GM19372 (cell line): ENCODE data around the gene SPATC1L.
A peak's percentile ranks its signal among the peaks of the same experiment; 100 is the strongest.
"Not testable (repeated sequence)": the region's sequence is repeated elsewhere in the genome, so short reads cannot be mapped to it uniquely, and the experiment has no call there.

Experiments used
- ATAC-seq: cut with Tn5 transposase; IDR thresholded peaks from one replicate; pipeline ENCODE4 v1.9.1; 2021; ENCODE audit warnings: mild to moderate bottlenecking, low read depth, moderate library complexity; ENCODE audit not compliant: unreplicated experiment

SPATC1L gene

GRCh38 chr21:46183910-46184624 lies at the start of gene SPATC1L:
Gene SPATC1L (minus strand): TSS chr21:46184459. CDS start chr21:46182816, 1,643 bp downstream.
- no peak for ATAC-seq

- no peak for ATAC-seq
Observed at GRCh38 chr21:46229923-46230260, 45.6 kb upstream of the SPATC1L start.

GRCh38 chr21:46229133-46229922 lies 45.1 kb upstream of the SPATC1L start:
- ATAC-seq, result peak; percentile 25

- ATAC-seq, result peak; percentile 88
Observed at GRCh38 chr21:46228345-46229051, 44.2 kb upstream of the SPATC1L start, which contains the start of gene LSS. Gene LSS (minus strand): TSS chr21:46228774. CDS start chr21:46228745, 29 bp downstream.

GRCh38 chr21:46227811-46228344 lies 43.6 kb upstream of the SPATC1L start:
- no peak for ATAC-seq

- no peak for ATAC-seq
Observed at GRCh38 chr21:46226920-46227599, 42.8 kb upstream of the SPATC1L start.

GRCh38 chr21:46226146-46226545 lies 41.9 kb upstream of the SPATC1L start:
- ATAC-seq, result no peak

GRCh38 chr21:46223661-46224060 lies 39.4 kb upstream of the SPATC1L start:
- ATAC-seq, result not testable (repeated sequence)

GRCh38 chr21:46223217-46223616 lies 39.0 kb upstream of the SPATC1L start:
- ATAC-seq, result no peak

GRCh38 chr21:46222436-46223116 lies 38.3 kb upstream of the SPATC1L start:
- ATAC-seq, result no peak

- ATAC-seq, result no peak
Observed at GRCh38 chr21:46221664-46222435, 37.6 kb upstream of the SPATC1L start.

- ATAC-seq, result no peak
Observed at GRCh38 chr21:46220847-46221246, 36.6 kb upstream of the SPATC1L start.

GRCh38 chr21:46220275-46220810 lies 36.1 kb upstream of the SPATC1L start:
- no peak for ATAC-seq

GRCh38 chr21:46219591-46220239 lies 35.5 kb upstream of the SPATC1L start:
- ATAC-seq, result no peak

GRCh38 chr21:46218906-46219590 lies 34.8 kb upstream of the SPATC1L start:
- ATAC-seq, result no peak

- ATAC-seq, result no peak
Observed at GRCh38 chr21:46217511-46218196, 33.4 kb upstream of the SPATC1L start.

- ATAC-seq, result no peak
Observed at GRCh38 chr21:46216132-46216747, 32.0 kb upstream of the SPATC1L start.
